HepG2 (cell line): ENCODE data around the gene CCDC88C. TPM values are rescaled to one million over a fixed set of nuclear protein-coding genes. Genes with fewer than 3 reads are reported as not detected.

Experiments used
- ATAC-seq: fragments of 200-7000 bp; cut with Tn5 transposase; 3 replicates; pipeline ENCODE4 v1.9.1; 2020; ENCODE audit warnings: mild to moderate bottlenecking, moderate library complexity
- BruUV-seq: library from RNA; stranded (reverse); fragments of 400-500 nt; replicated peaks from 2 replicates; lab custom pipeline; 2021; lab: Mats Ljungman, UMichigan
- CTCF ChIA-PET: fragments of 300-600 bp; formaldehyde crosslinking; extraction: SDS; loops from one replicate; lab custom pipeline; 2021; ENCODE audit warnings: low total read pairs, inconsistent platforms, low intra/inter-chr PET ratio; lab: Yijun Ruan, JAX
- POLR2A ChIA-PET: fragments of 350-600 bp; sonication (Branson Sonifier 250); formaldehyde crosslinking; loops from one replicate; lab custom pipeline; 2020; ENCODE audit warnings: antibody characterized with exemption, inconsistent platforms; lab: Yijun Ruan, JAX
- DNase-seq: peaks from one replicate; pipeline ENCODE4 v3.0.0-alpha.2; 2015; ENCODE audit warnings: low spot score
- FAIRE-seq: peaks from 3 replicates; lab custom pipeline; 2011; peaks lifted over from hg19 to GRCh38; lab: Jason Lieb, UNC
- H2AFZ ChIP-seq: one replicate; pipeline ENCODE4 v1.6.1; 2011; ENCODE audit warnings: low read length, inconsistent platforms
- H3K27ac ChIP-seq: fragments of 300-600 bp; 3 replicates; pipeline ENCODE4 v1.8.0; 2011; ENCODE audit warnings: mixed run types, mild to moderate bottlenecking, mixed read lengths, low read length, inconsistent platforms; ENCODE audit not compliant: insufficient read depth; ENCODE audit errors: extremely low read length
- H3K27me3 ChIP-seq, 2 experiments: fragments of 200-600 bp in 1 of 2; 2 replicates in 1 of 2; 3 replicates in 1 of 2; pipeline versions ENCODE4 v1.6.0 to v1.8.0; 2011; ENCODE audit warnings: low read length in 2 of 2, mild to moderate bottlenecking in 2 of 2, moderate library complexity in 2 of 2, inconsistent platforms in 1 of 2; ENCODE audit not compliant: insufficient read depth in 2 of 2, control insufficient read depth in 1 of 2
- H3K36me3 ChIP-seq, 2 experiments: fragments of 200-600 bp in 1 of 2; replicated peaks in 1 of 2; 2 replicates in 1 of 2; 3 replicates in 1 of 2; pipeline versions ENCODE4 v1.5.1 to v1.8.0; 2011; ENCODE audit warnings: low read length in 2 of 2, inconsistent platforms in 1 of 2; ENCODE audit not compliant: insufficient read depth in 2 of 2, control insufficient read depth in 1 of 2
- H3K4me1 ChIP-seq: 2 replicates; pipeline ENCODE4 v1.5.1; 2012; ENCODE audit warnings: low read length, inconsistent platforms; ENCODE audit not compliant: insufficient read depth
- H3K4me2 ChIP-seq: 2 replicates; pipeline ENCODE4 v1.6.0; 2011; ENCODE audit warnings: low read depth, low read length, inconsistent platforms
- H3K4me3 ChIP-seq, 3 experiments: fragments of 200-600 bp in 1 of 3; sonication (generic), shearing (Covaris generic) in 1 of 3; replicated peaks in 1 of 3; 2 replicates each; pipeline ENCODE4 v1.5.1; 2011 to 2016; ENCODE audit warnings: low read length in 3 of 3, inconsistent platforms in 2 of 3, low read depth in 2 of 3, mild to moderate bottlenecking in 2 of 3, control low read depth in 1 of 3, mixed read lengths in 1 of 3; ENCODE audit not compliant: insufficient read depth in 1 of 3
- H3K79me2 ChIP-seq: one replicate; pipeline ENCODE4 v1.6.1; 2011; ENCODE audit warnings: low read length, inconsistent platforms; ENCODE audit not compliant: insufficient read depth
- H3K9ac ChIP-seq: 2 replicates; pipeline ENCODE4 v1.6.0; 2011; ENCODE audit warnings: mild to moderate bottlenecking, low read depth, low read length, inconsistent platforms; ENCODE audit not compliant: insufficient read depth
- H3K9me3 ChIP-seq: 2 replicates; pipeline ENCODE4 v1.5.1; 2012; ENCODE audit warnings: mild to moderate bottlenecking, low read length
- H4K20me1 ChIP-seq: 2 replicates; pipeline ENCODE4 v1.6.0; 2011; ENCODE audit warnings: inconsistent platforms, mild to moderate bottlenecking, low read length, moderate library complexity; ENCODE audit not compliant: insufficient read depth
- FOXO4 ChIP-seq: sonication (generic); formaldehyde crosslinking; conservative IDR thresholded peaks from 2 replicates; pipeline ENCODE4 v1.8.1; 2023; ENCODE audit warnings: missing genetic modification reagents
- GFI1 ChIP-seq: sonication (generic); formaldehyde crosslinking; IDR thresholded peaks from 2 replicates; pipeline ENCODE4 v1.5.0; 2020; ENCODE audit warnings: missing genetic modification reagents, mild to moderate bottlenecking, borderline replicate concordance
- ISL2 ChIP-seq: sonication (generic); formaldehyde crosslinking; IDR thresholded peaks from 2 replicates; pipeline ENCODE4 v1.5.0; 2020; ENCODE audit warnings: missing genetic modification reagents
- MXD3 ChIP-seq: IDR thresholded peaks from 2 replicates; pipeline ENCODE4 v1.6.1; 2016; ENCODE audit warnings: mild to moderate bottlenecking, missing biosample characterization, missing genetic modification reagents
- TOE1 ChIP-seq: sonication (generic); formaldehyde crosslinking; IDR thresholded peaks from 2 replicates; pipeline ENCODE4 v1.4.0; 2020; ENCODE audit warnings: mild to moderate bottlenecking, missing genetic modification reagents
- ZEB1 ChIP-seq: IDR thresholded peaks from 2 replicates; pipeline ENCODE4 v1.6.1; 2012; ENCODE audit warnings: mild to moderate bottlenecking, low read depth, inconsistent platforms; ENCODE audit not compliant: insufficient replicate concordance
- ZNF224 ChIP-seq: sonication (generic); formaldehyde crosslinking; IDR thresholded peaks from 2 replicates; pipeline ENCODE4 v1.5.0; 2020; ENCODE audit warnings: mild to moderate bottlenecking, missing genetic modification reagents
- ZNF580 ChIP-seq: IDR thresholded peaks from 2 replicates; pipeline ENCODE4 v1.6.1; 2016; ENCODE audit warnings: low read depth, borderline replicate concordance
- ZNF672 ChIP-seq: sonication (generic); formaldehyde crosslinking; IDR thresholded peaks from 2 replicates; pipeline ENCODE4 v1.8.1; 2022; ENCODE audit warnings: missing genetic modification reagents
- WGBS: methylation state at CpG from one replicate; pipeline ENCODE4 v1.1.6; 2017; ENCODE audit warnings: low lambda C conversion rate; 5-methylcytosine and 5-hydroxymethylcytosine counted together
- in situ Hi-C: cut with HindIII; loops from 2 replicates; pipeline ENCODE4 v1.10.0; 2017; ENCODE audit warnings: low pct_unique_long_range_greater_than_20kb; ENCODE audit not compliant: extremely low pct_ligation_motif_present
- intact Hi-C: fragments of 100-400 bp; cut with micrococcal nuclease; formaldehyde crosslinking; loops from one replicate; pipeline ENCODE4 v1.10.0; 2022; ENCODE audit not compliant: unreplicated experiment
- polyA plus RNA-seq, 8 experiments: library from polyadenylated mRNA; depleted of rRNA in 3 of 8; stranded (reverse) in 7 of 8; unstranded in 1 of 8; fragments of >200 nt; fragmentation: Illumina TruSeq in 4 of 8; extraction: Trizol in 4 of 8; gene quantifications; 2 replicates each; pipeline versions ENCODE4 v1.2.1 to v1.2.3, GENCODE V29; 2011 to 2016; ENCODE audit warnings: low read depth in 4 of 8, missing spikeins in 1 of 8, mixed read lengths in 1 of 8; ENCODE audit not compliant: insufficient read depth in 1 of 8
- total RNA-seq, 5 experiments: library from RNA; depleted of rRNA; stranded (reverse); fragments of >200 nt; fragmentation: Illumina TruSeq; extraction: Trizol; gene quantifications; 2 replicates each; pipeline ENCODE4 v1.2.3, GENCODE V29; 2016; ENCODE audit warnings: low read depth in 1 of 5
- TF ChIP-seq, protein P1 (sequence below): sonication (generic); formaldehyde crosslinking; IDR thresholded peaks from 2 replicates; pipeline ENCODE4 v1.4.0; 2020; ENCODE audit warnings: missing genetic modification reagents

Gene CCDC88C
- total and polyA plus RNA-seq, 2 of the 13 experiments (the other 11 are each of a cell fraction or from before 2014, with no cell fraction given), result 3.6 to 11.7 TPM

DNA sequence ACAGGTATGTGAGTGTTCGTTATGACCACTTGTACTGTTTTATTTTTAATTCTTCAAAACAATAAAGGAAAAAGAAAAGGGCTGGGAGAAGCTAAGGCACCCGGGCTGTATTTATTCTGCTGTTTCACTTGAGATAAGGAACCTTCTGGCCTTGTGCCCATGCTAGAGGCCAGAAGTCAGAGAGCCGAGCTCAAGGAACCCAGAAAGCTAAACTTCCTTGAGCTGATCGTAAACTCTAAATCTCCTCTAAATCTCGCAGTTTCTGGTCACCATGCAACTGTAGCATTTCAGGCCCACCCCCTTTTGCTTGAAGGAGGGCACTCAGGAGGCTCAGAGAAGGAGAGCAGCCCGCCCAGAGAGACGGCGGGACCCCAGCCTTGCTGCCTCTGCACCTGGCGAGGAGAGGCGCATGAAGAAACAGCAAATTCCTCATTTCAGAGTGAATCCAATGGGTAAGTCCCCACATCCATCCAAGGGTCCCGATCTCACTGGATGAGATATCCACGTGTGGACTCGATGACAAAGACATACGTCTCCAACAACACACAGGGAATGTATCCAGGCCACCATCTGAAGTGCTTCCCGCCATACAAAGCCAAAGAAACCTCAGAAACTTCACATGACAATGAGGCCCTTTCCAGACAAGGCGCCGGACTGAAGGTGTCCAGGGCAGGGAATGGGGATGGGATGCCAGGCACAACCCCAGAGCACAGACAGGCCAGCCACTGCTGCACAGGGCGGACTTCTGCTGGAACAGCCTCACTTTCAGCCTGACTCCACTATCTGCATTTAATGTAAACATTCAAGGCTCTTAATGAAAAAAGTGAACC is 14.6 kb downstream of the CCDC88C start (continued):
- TF ChIP-seq, protein P1, sequence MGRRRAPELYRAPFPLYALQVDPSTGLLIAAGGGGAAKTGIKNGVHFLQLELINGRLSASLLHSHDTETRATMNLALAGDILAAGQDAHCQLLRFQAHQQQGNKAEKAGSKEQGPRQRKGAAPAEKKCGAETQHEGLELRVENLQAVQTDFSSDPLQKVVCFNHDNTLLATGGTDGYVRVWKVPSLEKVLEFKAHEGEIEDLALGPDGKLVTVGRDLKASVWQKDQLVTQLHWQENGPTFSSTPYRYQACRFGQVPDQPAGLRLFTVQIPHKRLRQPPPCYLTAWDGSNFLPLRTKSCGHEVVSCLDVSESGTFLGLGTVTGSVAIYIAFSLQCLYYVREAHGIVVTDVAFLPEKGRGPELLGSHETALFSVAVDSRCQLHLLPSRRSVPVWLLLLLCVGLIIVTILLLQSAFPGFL, result no peak
- TF ChIP-seq GFI1 (no peak), MXD3 (CRISPR knock-in tag) (no peak), ZEB1 (no peak), TOE1 (CRISPR knock-in tag) (no peak), ZNF224 (CRISPR knock-in tag) (no peak)

GRCh38 chr14:91402348-91402747 is 15.3 kb downstream of the CCDC88C start:
- DNase-seq, result no peak
- in situ Hi-C loops, result no loop called here
- no peaks in the 10 kb centered on the region; the same call in 1 of the 2 replicates for H4K20me1 ChIP-seq
- H3K4me2 ChIP-seq, result no peak overlapping the region
- CTCF ChIA-PET, result no interaction called here
- no peak overlapping the region for H3K9ac ChIP-seq
- no peaks in the 10 kb centered on the region for H3K9me3 ChIP-seq
- peaks cover 42% of the 10 kb centered on the region for H3K79me2 ChIP-seq
- TF ChIP-seq ISL2 (no peak), ZNF672 (no peak), FOXO4 (no peak), ZNF580 (CRISPR knock-in tag) (no peak)
- H3K27ac ChIP-seq, result no peak overlapping the region
- peaks cover 0 to 1% of the 10 kb centered on the region in 2 experiments; a peak in 1 of 5 replicates for H3K36me3 ChIP-seq
- no peak overlapping the region for H2AFZ ChIP-seq
- ATAC-seq, result no peak
- no TSS peak for BruUV-seq
- H3K4me1 ChIP-seq, result peaks cover 7% of the 10 kb centered on the region
- no peak overlapping the region for H3K4me3 ChIP-seq
- 93% methylated on average over 6 of the region's 6 CpGs for WGBS
- intact Hi-C loops, result no loop called here
- no peaks in the 10 kb centered on the region; a peak in 1 of 5 replicates for H3K27me3 ChIP-seq
- POLR2A ChIA-PET, result no interaction called here
- FAIRE-seq, result no peak
